H9 (cell line): ENCODE measurements around the gene KRT28. TPM values are rescaled to one million over a fixed set of nuclear protein-coding genes. Genes with fewer than 3 reads are reported as not detected.

ENCODE experiments used
- DNase-seq: peaks from one replicate; pipeline ENCODE4 v3.0.0-alpha.2; 2017
- H2AFZ ChIP-seq: one replicate; pipeline ENCODE4 v1.6.1; 2013; ENCODE audit warnings: mild to moderate bottlenecking, low read length, control low read depth, moderate library complexity
- H2AK5ac ChIP-seq: 2 replicates; pipeline ENCODE4 v1.6.1; 2013; ENCODE audit warnings: low read length, control low read depth, mixed read lengths; ENCODE audit not compliant: insufficient read length
- H2BK120ac ChIP-seq: one replicate; pipeline ENCODE4 v1.6.1; 2013; ENCODE audit warnings: low read depth, mild to moderate bottlenecking, low read length, control low read depth, inconsistent platforms; ENCODE audit not compliant: poor library complexity, severe bottlenecking
- H2BK12ac ChIP-seq: 2 replicates; pipeline ENCODE4 v1.6.1; 2013; ENCODE audit warnings: low read length, control low read depth, mixed read lengths, low read depth; ENCODE audit not compliant: insufficient read length
- H2BK15ac ChIP-seq: 2 replicates; pipeline ENCODE4 v1.6.1; 2013; ENCODE audit warnings: low read depth, low read length, control low read depth
- H2BK20ac ChIP-seq: one replicate; pipeline ENCODE4 v1.6.1; 2013; ENCODE audit warnings: low read depth, mild to moderate bottlenecking, low read length, control low read depth, inconsistent platforms; ENCODE audit not compliant: poor library complexity, severe bottlenecking
- H2BK5ac ChIP-seq: 2 replicates; pipeline ENCODE4 v1.6.1; 2013; ENCODE audit warnings: low read length, control low read depth, mixed read lengths; ENCODE audit not compliant: insufficient read length
- H3K14ac ChIP-seq: 2 replicates; pipeline ENCODE4 v1.6.1; 2013; ENCODE audit warnings: low read length, control low read depth; ENCODE audit not compliant: insufficient read depth
- H3K18ac ChIP-seq: 2 replicates; pipeline ENCODE4 v1.6.1; 2013; ENCODE audit warnings: low read depth, mild to moderate bottlenecking, mixed read lengths, low read length, control low read depth; ENCODE audit not compliant: insufficient read length
- H3K23ac ChIP-seq: 2 replicates; pipeline ENCODE4 v1.6.1; 2013; ENCODE audit warnings: low read length, control low read depth, mixed read lengths, low read depth; ENCODE audit not compliant: insufficient read length
- H3K23me2 ChIP-seq: 2 replicates; pipeline ENCODE4 v1.6.1; 2013; ENCODE audit warnings: low read depth, mild to moderate bottlenecking, mixed read lengths, low read length, control low read depth; ENCODE audit not compliant: insufficient read length, poor library complexity, severe bottlenecking
- H3K27ac ChIP-seq: 2 replicates; pipeline ENCODE4 v1.5.1; 2013; ENCODE audit warnings: low read length, control low read depth, mixed read lengths, low read depth; ENCODE audit not compliant: insufficient read length
- H3K27me3 ChIP-seq: 2 replicates; pipeline ENCODE4 v1.6.1; 2013; ENCODE audit warnings: low read length, control low read depth, inconsistent platforms; ENCODE audit not compliant: insufficient read depth
- H3K4ac ChIP-seq: 2 replicates; pipeline ENCODE4 v1.6.1; 2013; ENCODE audit warnings: low read depth, mild to moderate bottlenecking, control low read depth, inconsistent platforms, low read length, moderate library complexity
- H3K4me1 ChIP-seq: 2 replicates; pipeline ENCODE4 v1.6.1; 2013; ENCODE audit warnings: low read length, control low read depth, inconsistent platforms; ENCODE audit not compliant: insufficient read depth
- H3K4me2 ChIP-seq: 2 replicates; pipeline ENCODE4 v1.6.1; 2013; ENCODE audit warnings: low read length, control low read depth, mixed read lengths; ENCODE audit not compliant: insufficient read length, insufficient read depth
- H3K56ac ChIP-seq: 2 replicates; pipeline ENCODE4 v1.6.1; 2013; ENCODE audit warnings: low read depth, mild to moderate bottlenecking, mixed read lengths, low read length, control low read depth; ENCODE audit not compliant: insufficient read length
- H3K79me1 ChIP-seq: 2 replicates; pipeline ENCODE4 v1.6.1; 2013; ENCODE audit warnings: low read depth, mild to moderate bottlenecking, moderate library complexity, low read length, control low read depth, inconsistent platforms; ENCODE audit not compliant: insufficient read depth, poor library complexity, severe bottlenecking
- H3K79me2 ChIP-seq: 2 replicates; pipeline ENCODE4 v1.6.1; 2013; ENCODE audit warnings: low read length, control low read depth, inconsistent platforms; ENCODE audit not compliant: insufficient read depth
- H3K9ac ChIP-seq: 2 replicates; pipeline ENCODE4 v1.6.1; 2013; ENCODE audit warnings: low read length, control low read depth, mixed read lengths; ENCODE audit not compliant: insufficient read length; ENCODE audit errors: extremely low read depth
- H3K9me3 ChIP-seq: one replicate; pipeline ENCODE4 v1.6.1; 2013; ENCODE audit warnings: low read depth, low read length, inconsistent platforms; ENCODE audit not compliant: control insufficient read depth
- H3T11ph ChIP-seq: one replicate; pipeline ENCODE4 v1.6.1; 2013; ENCODE audit warnings: mild to moderate bottlenecking, low read length, control low read depth, inconsistent platforms
- H4K20me1 ChIP-seq: one replicate; pipeline ENCODE4 v1.6.1; 2013; ENCODE audit not compliant: control insufficient read depth, insufficient read length, insufficient read depth
- H4K5ac ChIP-seq: 2 replicates; pipeline ENCODE4 v1.6.1; 2013; ENCODE audit warnings: low read depth, mild to moderate bottlenecking, mixed read lengths, low read length, control low read depth; ENCODE audit not compliant: insufficient read length
- H4K8ac ChIP-seq: replicated peaks from 2 replicates; pipeline ENCODE4 v1.6.1; 2013; ENCODE audit warnings: low read length, control low read depth, mixed read lengths, low read depth; ENCODE audit not compliant: insufficient read length
- H4K91ac ChIP-seq: 2 replicates; pipeline ENCODE4 v1.6.1; 2013; ENCODE audit warnings: low read depth, mild to moderate bottlenecking, moderate library complexity, mixed read lengths, low read length, control low read depth; ENCODE audit not compliant: insufficient read length
- H3K27ac Mint-ChIP-seq, 3 experiments: 2 replicates in 2 of 3; 3 replicates in 1 of 3; pipeline ENCODE4 v1.8.0; 2020 to 2021; ENCODE audit warnings: mixed read lengths in 3 of 3, mild to moderate bottlenecking in 1 of 3, moderate library complexity in 1 of 3
- H3K27me3 Mint-ChIP-seq: 2 replicates; pipeline ENCODE4 v1.8.0; 2021; ENCODE audit warnings: low read depth, mild to moderate bottlenecking, moderate library complexity, mixed read lengths
- H3K36me3 Mint-ChIP-seq, 3 experiments: 2 replicates in 2 of 3; 3 replicates in 1 of 3; pipeline ENCODE4 v1.8.0; 2020 to 2021; ENCODE audit warnings: low read depth in 3 of 3, mixed read lengths in 3 of 3; ENCODE audit not compliant: insufficient read depth in 1 of 3
- H3K4me1 Mint-ChIP-seq, 2 experiments: 2 replicates each; pipeline ENCODE4 v1.8.0; 2020; ENCODE audit warnings: mixed read lengths in 2 of 2
- H3K4me3 Mint-ChIP-seq, 2 experiments: 2 replicates in 1 of 2; 3 replicates in 1 of 2; pipeline ENCODE4 v1.8.0; 2020 to 2021; ENCODE audit warnings: mild to moderate bottlenecking in 2 of 2, mixed read lengths in 2 of 2, moderate library complexity in 1 of 2
- H3K9me3 Mint-ChIP-seq, 2 experiments: 2 replicates in 1 of 2; 3 replicates in 1 of 2; pipeline ENCODE4 v1.8.0; 2020; ENCODE audit warnings: mild to moderate bottlenecking in 2 of 2, mixed read lengths in 2 of 2, moderate library complexity in 1 of 2
- CTCF ChIP-seq: fragments of 200-600 bp; sonication (generic); conservative IDR thresholded peaks from 3 replicates; pipeline ENCODE4 v1.8.0; 2021; ENCODE audit warnings: antibody characterized with exemption, mild to moderate bottlenecking
- WGBS: extraction: QIAGEN DNeasy Blood & Tissue Kit; methylation state at CpG from one replicate; pipeline ENCODE4 v1.1.7; 2013; ENCODE audit warnings: missing lambda C conversion rate, low lambda C conversion rate, mixed read lengths; ENCODE audit not compliant: insufficient read length; ENCODE audit errors: extremely low coverage; 5-methylcytosine and 5-hydroxymethylcytosine counted together
- total RNA-seq: library from RNA; stranded (reverse); gene quantifications from 2 replicates; pipeline ENCODE4 v1.2.1, GENCODE V29; 2021

KRT28 gene
- total RNA-seq, 1 experiment from 2014 or later, result not detected

DNA sequence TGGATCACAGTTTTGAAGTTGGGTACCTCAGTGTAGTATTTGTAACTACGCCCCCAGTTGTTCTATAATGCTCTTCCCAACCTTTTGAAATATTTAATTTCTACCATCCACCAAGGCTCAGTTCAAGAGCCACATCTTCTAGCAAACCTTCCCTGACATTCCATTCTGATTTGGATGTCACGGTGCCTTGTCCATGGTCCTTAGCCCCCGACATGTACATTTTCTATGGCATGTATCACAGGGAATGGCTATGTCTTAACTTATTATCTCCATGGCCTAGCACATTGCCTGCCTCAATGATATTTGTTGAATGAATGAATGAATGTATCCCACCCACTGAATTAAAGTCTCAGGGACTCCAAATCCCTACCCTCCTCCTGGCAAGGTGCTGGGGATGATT is 6.4 kb upstream of the KRT28 start:
- H3K9me3 ChIP-seq, result no peaks in the 10 kb centered on the region
- Mint-ChIP-seq H3K4me1 (peaks cover 0 to 2% of the 10 kb centered on the region in 2 experiments; a peak in 1 of 4 replicates), H3K27ac (no peak overlapping the region), H3K36me3 (no peaks in the 10 kb centered on the region), H3K4me3 (no peak overlapping the region), H3K9me3 (peaks cover 0 to 4% of the 10 kb centered on the region in 2 experiments; a peak in 2 of 5 replicates), H3K27me3 (peaks cover 67% of the 10 kb centered on the region)
- H3K9ac ChIP-seq, result no peak overlapping the region
- WGBS, result no CpG with 5 or more reads among the region's 3 CpGs
- no peaks in the 10 kb centered on the region for H4K20me1 ChIP-seq
- no peak overlapping the region for H3K14ac ChIP-seq
- H2BK5ac ChIP-seq, result no peak overlapping the region
- no peaks in the 10 kb centered on the region for H3K4me1 ChIP-seq
- H4K8ac ChIP-seq, result no peak overlapping the region
- no peak overlapping the region for H3K18ac ChIP-seq
- H4K5ac ChIP-seq, result no peak overlapping the region
- H2BK12ac ChIP-seq, result no peak overlapping the region
- H2AK5ac ChIP-seq, result no peak overlapping the region
- DNase-seq, result no peak
- H3K27ac ChIP-seq, result no peak overlapping the region
- H2BK15ac ChIP-seq, result no peak overlapping the region
- no peak overlapping the region for H2AFZ ChIP-seq
- no peak overlapping the region for H3K23ac ChIP-seq
- no peaks in the 10 kb centered on the region for H3K79me2 ChIP-seq
- no peaks in the 10 kb centered on the region for H3K79me1 ChIP-seq
- H2BK120ac ChIP-seq, result no peak overlapping the region
- no peak overlapping the region for H3K56ac ChIP-seq
- H3K27me3 ChIP-seq, result peaks cover 1% of the 10 kb centered on the region; the same call in 1 of the 2 replicates
- no peak overlapping the region for H3K4ac ChIP-seq
- H3K4me2 ChIP-seq, result no peak overlapping the region
- no peak for TF ChIP-seq CTCF
- H3K23me2 ChIP-seq, result no peaks in the 10 kb centered on the region
- H4K91ac ChIP-seq, result no peak overlapping the region
- H3T11ph ChIP-seq, result no peak overlapping the region
- no peak overlapping the region for H2BK20ac ChIP-seq
